Activated T-helper 9 cell treated with anti-CD3 and anti-CD28 coated beads, Interleukin-2, amount 50 U/mL, for 16 hours (primary cell): ENCODE data around the gene MAPKAPK2.
"Not testable (repeated sequence)": the region's sequence is repeated elsewhere in the genome, so short reads cannot be mapped to it uniquely, and the experiment has no call there.

Experiments used
- DNase-seq: peaks from one replicate; pipeline ENCODE4 v3.0.0-alpha.2; 2020; ENCODE audit warnings: low read depth

Gene MAPKAPK2

DNA sequence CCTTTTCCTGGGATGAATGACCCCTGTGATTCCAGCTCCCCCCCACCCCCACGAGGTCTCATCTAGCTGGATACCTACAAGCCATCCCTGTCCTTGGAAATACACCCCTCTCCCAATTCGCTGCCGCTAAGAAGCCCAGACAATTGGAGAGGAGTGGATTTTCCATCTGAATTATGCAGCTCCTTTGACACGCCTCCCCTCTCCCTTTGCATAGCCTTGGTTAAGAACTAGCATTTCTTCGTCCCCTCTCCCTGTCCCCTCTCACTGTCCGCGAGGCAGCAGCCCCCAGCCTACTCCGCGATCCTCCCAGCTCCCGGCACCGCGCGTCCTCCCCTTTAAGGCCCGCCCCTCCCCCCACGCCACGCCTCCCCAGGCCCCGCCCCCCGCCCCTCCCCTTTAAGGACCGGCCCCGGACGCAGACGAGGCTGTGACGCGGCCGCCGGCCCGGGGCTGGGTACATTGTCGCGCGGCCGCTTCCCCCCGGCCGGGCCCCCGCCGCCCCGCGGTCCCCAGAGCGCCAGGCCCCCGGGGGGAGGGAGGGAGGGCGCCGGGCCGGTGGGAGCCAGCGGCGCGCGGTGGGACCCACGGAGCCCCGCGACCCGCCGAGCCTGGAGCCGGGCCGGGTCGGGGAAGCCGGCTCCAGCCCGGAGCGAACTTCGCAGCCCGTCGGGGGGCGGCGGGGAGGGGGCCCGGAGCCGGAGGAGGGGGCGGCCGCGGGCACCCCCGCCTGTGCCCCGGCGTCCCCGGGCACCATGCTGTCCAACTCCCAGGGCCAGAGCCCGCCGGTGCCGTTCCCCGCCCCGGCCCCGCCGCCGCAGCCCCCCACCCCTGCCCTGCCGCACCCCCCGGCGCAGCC is at the start of gene MAPKAPK2:
MAPKAPK2 (plus strand) TSS at position 428 of the 856 bp plus-strand sequence; CDS start at position 753, 325 bp downstream.
- DNase-seq = peak; percentile 69

DNA sequence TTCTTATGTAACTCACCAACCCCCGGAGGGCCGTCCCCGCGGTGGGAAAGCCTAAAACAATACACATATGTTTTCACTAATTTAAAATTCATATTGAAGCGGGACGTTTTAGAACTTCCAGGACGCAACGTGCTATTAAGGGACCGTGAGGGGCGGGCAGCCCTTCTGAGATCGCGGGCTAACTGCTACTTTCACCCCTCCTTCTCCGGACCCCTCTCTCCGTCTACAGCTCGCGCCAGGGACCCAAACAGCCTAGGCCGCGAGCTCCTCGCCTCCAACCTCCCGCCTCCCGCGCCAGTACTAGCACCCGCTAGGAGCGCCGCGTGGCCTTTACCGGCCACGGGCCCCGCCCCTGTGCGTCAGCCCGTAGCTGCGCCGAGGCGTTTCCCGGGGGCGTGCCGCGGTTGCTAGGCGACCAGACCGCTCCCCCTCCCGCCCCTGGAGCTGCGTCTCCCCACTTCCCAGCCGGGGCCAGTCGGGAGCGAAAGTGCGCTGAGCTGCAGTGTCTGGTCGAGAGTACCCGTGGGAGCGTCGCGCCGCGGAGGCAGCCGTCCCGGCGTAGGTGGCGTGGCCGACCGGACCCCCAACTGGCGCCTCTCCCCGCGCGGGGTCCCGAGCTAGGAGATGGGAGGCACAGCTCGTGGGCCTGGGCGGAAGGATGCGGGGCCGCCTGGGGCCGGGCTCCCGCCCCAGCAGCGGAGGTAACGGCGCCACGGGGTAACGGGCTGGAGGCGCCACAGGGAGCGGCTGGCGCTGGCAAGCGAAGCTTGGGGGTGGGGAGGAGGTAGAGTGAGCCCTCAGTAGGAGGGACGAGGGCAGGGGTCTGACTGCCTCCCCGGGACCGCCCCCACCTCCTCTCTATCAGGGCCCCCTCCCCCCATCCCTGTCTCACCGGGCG is 49.4 kb upstream of the MAPKAPK2 start, which contains the start of gene DYRK3:
DYRK3 (plus strand) TSS at position 457 of the 898 bp plus-strand sequence; CDS start at position 625, 168 bp downstream.
- peak; percentile 91 for DNase-seq

DNA sequence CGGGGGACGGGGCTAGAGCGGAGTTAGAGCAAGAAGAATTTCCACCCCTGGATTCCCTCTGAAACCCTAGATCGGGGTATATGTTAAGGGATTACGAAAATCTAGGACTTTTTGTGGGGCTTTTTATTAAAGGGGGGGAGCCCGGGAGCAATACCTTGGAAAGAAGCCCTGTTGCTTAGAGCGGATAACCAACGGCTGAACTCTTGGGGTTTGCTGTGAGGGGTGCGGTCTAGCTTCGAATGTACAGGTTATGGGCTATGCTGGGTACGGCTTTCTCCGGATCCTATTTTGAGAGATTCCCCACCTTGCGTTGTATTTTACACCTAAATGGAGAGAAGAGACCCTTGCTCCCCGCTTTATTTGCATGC is 48.7 kb upstream of the MAPKAPK2 start:
- no peak for DNase-seq

DNA sequence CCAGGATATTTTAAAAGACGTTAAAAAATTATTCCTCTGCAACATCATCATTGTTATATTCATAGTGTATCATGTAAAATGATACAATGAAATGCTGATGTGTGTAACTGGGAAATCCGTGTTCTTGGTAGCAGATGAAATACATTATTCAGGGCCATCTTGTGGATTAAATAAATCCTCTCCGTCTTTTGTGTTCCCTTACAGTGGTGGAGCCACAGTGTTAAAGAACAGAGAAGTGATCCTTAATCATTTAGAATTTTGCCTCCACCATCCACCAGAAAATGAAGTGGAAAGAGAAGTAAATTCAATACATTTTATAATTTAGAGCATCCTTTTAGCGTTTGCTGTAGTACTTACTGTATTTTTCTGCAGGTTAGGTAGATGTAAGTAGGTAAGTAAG is 48.0 kb upstream of the MAPKAPK2 start:
- no peak for DNase-seq

DNA sequence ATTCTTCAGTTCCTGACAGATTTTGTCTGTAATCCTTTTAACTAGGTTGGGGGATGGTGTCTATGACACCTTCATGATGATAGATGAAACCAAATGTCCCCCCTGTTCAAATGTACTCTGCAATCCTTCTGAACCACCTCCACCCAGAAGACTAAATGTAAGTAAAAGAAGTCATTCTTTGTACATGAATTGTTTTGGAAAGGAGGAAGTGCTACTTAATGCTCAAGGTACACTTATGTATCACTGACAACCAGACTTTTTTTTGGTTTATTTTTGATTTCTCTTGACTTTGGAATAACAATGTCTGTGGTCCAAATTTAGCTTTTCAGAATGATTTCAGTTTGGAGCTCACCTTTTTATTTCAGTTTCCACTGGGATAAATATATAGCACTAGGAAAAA is 47.1 kb upstream of the MAPKAPK2 start:
- DNase-seq = no peak

DNA sequence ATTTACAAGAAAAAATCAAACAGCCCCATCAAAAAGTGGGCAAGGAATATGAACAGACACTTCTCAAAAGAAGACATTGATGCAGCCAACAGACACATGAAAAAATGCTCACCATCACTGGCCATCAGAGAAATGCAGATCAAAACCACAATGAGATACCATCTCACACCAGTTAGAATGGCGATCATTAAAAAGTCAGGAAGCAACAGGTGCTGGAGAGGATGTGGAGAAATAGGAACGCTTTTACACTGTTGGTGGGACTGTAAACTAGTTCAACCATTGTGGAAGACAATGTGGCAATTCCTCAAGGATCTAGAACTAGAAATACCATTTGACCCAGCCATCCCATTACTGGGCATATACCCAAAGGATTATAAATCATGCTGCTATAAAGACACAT is 42.6 kb upstream of the MAPKAPK2 start:
- not testable (repeated sequence) for DNase-seq

DNA sequence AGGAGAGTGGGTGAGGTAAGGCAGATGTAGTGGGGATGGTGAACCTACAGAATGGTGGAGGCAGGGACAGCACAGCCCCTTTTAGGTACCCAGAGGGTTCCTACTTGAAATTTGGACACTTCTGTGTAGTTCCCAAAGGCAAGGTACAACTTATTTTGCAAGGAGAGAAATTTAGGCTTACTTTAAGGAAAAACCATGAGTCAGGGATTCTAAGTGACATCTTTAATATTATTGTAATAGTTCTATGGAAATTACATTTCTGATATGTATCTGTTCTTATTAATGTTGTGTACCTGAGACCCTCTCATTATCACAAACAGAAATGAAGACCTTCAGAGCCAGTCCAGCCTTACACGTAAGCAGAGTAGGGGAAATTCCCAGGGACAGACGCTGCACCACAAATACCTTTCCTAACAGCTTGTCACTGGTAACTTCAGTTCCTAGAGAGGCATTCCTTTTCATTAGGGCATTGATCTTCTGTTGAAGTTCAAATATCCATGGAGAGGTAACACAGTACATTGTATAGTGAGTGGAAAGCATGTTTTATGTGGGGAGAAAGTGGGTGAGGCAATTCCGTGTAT is 41.5 kb upstream of the MAPKAPK2 start:
- DNase-seq = no peak

DNA sequence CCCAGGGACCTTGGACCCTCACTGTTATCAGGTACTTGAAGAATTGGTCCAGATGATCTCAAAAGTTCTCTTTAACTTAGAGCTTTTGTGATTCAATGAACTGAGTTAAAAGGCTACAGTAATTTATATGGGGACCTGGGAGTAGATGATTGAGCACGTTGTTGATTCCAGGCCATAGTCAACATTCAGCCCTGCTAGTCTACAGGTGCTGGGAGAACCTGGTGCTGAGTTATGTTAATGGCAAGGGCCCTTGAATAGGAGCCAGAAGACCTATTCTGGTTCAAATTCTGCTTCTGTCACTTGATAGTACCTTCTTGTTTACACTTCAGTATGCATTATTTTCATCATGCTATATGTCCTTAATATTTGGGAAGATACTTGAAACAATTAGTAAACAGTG is 38.2 kb upstream of the MAPKAPK2 start:
- DNase-seq = no peak

DNA sequence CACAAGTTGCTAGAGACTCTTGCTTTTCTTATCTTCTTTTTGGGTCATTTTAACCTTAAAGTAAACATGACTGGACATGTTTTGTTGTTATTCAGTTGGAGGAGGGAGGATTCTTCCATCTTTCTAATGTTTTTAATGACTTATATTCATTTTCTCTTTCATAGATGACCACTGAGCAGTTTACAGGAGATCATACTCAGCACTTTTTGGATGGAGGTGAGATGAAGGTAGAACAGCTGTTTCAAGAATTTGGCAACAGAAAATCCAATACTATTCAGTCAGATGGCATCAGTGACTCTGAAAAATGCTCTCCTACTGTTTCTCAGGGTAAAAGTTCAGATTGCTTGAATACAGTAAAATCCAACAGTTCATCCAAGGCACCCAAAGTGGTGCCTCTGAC is 37.5 kb upstream of the MAPKAPK2 start:
- no peak for DNase-seq

DNA sequence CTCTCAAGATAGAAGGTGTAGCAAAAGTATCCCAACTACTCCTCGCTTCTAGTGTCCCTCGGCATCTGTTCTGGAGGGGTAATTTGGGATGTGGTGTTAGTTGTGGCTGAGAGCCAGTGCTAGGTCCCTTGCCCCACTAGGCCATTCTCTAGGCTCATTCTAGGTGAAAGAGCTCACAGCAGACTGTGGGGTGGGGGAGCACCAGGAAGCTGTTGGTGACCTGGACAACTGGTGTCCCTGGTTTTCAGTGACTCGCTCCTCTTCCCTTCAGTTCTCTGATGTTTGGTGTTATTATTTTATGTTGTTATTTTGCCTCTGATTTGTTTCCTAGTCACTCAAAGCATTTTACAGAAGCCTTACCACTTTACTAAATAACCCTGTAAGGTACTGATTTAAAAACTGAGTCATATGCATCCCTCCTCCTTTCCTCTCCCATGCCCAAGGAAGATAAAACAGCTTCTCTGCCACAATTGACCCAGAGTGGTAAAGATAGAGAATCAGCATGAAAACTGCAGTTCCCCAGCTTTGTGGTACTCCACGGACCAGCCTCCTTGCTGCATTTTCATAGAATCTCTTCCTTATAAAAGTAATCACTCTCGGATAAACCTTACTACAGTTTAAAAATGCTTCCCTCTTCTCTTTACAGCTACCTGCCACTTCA is 35.3 kb upstream of the MAPKAPK2 start:
- DNase-seq = no peak

DNA sequence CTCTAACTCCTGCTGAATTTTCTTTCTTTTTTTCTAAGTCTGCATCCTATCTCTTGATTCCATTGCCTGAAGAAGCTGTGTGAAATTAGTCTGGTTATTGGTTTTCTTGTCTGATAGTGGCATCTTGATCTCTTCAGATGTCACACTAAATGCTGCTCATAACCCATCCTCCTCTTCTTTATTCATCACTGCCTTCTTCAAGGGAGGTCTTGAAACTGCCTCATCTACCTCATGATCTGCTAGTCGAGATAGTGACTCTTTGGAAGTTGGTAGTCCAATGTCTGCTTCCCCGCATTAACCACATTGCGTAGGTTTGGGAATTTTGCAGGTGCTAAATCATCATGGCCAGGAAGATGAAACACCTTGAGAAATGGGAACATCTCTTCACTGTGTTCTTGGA is 33.7 kb upstream of the MAPKAPK2 start:
- DNase-seq = no peak

DNA sequence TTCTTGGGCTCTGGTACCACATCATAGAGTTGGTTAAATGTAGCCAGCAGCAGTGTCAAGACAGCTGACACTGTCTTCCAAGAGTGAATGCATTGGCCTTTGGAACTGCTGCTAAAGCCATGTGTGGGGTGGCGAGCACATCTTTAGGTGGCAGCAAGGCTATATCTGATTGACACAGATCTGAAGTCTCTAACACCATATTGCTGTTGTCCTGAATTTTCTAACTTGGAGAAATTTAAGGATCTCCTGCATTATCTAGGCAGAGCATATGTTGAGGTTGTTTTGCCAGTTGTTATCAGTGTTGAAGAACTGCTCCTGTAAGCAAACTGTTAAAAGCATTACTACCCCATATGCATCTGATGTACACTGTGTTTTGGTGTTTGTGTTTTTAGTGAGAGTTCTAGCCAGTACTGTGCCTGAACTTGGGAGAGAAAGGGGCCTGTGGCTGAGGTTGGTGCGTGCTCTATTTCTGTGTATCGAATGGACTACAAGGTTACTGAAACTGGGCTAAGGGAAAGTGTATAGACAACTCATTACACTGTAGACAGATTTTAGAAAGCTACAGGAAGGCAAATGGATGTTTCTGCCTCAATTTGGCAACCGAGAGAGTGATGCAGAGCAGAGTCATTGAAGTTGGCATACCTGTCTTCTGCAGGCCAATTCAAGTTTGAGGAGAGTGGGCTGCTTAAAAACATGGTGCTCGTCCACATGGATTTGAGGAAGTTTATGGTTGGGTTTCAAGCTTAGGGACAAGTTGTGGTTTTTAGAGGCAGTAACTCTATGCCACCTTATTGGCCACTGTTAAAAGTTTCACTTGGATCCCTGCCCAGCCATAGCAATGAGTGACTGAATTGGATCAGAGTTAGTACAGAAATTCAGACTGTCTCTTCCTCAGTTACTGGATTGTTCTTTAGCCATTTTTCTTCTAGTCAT is 32.5 kb upstream of the MAPKAPK2 start:
- DNase-seq = no peak

DNA sequence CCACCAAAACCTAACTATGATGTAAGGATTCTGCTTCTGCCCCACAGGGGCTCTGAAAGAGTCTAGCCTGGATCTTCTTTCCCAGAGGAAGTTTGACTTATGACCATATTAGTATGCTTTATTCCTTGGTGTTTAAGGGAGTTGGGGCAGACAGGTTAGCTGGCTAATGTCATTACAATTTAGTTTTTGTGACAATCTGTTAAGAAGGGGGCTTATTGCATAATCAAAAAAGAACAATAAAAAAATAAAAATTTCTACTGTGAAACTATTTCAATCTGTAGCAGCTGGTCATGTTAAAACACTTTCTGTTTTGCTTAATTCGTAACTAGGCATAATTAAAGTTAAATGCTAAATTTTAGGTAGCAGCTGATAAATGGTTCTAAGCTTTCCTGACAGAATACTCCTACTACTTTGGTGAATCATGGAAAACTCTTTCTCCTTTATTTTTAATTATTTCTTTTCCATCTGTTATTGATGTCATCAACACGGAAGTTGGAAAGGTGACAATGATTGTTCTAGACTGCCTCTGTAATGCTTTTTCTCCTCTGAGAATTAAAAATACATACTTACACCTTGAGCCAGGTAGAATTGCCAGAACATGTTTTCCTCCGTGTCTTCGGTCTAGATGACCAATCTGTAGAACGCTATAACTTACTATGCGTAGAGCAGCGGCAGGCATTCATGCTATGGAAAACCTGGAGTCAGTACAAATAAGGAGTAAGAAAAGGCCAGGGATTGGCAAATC is 30.8 kb upstream of the MAPKAPK2 start:
- DNase-seq = no peak

DNA sequence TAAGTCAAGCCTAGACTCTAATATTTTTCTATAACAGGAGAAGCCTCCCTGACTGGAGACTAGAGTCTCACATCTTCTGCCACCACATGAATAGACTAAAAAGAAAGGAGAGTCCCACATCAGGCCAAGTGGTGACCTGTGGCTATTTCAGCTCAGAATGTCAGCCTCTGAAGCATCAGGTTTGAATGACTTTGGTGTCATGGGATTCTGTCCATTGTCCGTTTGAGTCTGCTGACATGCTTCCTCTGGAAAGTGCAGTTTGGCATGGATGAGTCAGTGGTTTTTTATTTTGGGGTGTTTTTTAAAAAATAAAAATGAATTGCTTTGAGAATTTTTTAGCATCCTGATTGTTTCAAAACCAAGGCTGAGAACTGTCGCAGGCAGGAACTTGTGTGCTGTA is 29.9 kb upstream of the MAPKAPK2 start:
- DNase-seq = no peak

DNA sequence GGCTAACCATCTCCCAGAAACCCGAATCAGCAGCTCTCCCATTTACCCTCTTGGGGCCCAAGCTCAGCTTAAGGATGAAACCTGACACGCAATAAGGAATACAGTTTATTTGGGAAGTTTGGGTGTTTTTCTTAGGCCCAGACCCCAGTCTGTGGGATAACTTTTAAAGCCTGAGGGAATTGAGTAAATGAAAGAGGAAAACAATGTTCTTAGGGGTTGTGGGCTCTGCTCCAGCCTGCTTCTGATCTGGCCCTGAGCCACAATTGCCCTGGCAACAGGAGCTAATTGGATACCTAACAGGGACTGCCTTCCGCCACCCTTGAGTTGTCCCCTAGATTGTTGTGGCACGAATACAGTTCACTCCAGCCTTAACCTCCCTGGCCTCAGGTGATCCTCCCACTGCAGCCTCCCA is 29.2 kb upstream of the MAPKAPK2 start:
- no peak for DNase-seq

DNA sequence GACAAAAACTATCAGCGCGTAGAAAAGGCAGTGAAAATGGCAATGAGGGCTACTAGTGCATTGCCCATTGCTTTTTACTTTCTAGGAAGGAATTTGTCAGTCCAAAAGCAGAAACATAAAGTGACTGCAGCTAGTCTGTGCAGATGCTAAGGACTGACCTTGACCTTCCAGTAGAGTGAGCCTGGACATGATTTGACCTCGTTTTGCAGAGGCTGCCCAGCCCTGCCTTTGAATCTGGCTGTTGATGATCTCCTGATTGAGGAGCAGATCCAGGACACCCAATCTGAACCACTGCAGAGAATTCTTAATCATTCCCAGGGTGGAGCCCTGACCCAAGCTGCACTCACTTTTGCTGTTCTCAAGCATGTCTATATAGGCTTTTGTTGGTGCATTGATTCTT is 27.8 kb upstream of the MAPKAPK2 start:
- no peak for DNase-seq

DNA sequence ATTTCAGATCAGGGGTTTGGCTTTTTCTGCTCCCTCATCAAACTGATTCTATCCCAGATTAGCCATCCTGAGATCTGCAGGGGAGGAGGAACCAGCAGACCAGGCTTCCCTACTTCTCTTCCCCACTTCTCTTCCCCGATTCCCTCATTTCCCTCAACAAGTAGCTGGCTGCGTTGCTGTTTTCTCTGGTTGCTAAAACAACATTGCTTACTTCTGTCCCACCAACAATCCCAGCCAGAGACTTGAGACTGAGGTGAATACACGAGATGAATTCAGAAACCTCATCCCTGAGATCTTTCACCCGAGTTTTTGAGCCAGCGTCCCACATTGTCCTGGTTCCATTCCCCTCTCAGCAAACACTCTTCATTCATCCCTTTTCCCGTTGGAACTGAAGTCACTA is 27.0 kb upstream of the MAPKAPK2 start:
- no peak for DNase-seq

DNA sequence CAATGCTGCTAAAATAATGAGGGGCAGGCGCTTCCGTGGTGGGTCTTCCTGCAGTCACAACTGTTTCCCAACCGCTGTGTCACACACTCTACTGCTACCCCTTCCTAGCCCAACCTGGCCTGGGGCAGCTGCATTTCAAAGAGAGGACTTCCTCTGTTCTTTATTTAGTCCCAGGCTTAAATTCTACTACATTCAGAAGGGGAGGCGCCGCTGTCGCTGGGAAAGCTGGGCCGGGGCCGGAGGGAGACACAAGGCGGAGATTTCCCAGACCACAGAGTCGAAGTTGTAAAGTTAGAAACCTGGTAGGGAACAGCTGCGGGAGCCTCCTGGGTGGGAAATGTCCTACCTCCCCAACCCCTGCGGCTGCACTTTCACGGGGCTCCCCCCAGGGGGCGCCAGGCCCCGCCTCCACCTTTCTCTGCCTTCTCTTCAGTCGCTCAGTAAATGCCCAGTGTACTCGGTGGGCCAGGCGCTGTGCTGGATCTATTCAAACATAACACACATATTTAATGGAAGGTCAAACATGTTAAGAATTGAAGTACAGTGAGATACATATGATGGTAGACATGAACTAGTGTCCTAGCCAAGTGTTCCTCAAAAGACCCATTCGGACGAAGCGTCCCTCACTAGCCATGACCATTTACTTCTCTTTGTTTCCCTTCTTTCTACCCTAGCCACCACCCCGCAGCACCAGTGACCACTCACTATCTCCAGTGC is 26.3 kb upstream of the MAPKAPK2 start:
- peak; percentile 17 for DNase-seq

DNA sequence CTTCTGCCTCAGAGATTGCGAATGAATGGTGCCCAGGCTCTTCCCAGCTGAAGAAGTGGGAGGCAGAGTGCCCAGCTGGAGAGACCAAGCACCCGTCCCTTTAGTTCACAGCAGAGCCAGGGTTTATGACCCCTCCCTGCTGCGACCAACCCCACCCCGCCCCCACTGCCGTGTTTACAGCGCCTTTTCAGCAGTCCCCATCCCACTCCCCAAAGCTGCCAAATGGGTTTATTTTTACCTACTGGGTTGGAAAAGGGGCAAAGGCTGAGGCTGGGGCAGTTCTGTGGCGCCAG is 25.8 kb upstream of the MAPKAPK2 start:
- DNase-seq = no peak

DNA sequence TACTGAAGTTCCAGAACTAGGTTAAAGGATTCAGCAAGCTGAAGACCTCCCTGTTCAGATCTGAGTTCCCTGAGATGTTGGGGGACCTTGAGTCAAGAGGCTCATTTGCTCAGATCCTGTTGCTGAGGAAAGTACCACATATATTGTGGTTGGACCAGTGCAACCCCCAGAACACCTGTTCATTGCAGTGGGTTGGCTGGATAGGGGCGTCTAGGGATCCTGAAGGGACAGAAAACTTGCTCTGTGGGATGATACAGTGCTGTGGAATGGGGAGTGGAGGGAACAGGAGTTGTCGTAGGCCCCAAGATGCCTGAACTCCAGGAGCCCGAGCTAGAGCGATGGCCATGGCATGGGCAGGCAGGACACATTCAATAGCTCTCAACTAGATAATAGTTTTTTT is 24.6 kb upstream of the MAPKAPK2 start:
- DNase-seq = no peak
